ENCODE data around the gene DLX1. TPM values are rescaled to one million over a fixed set of nuclear protein-coding genes. Genes with fewer than 3 reads are reported as not detected.
A peak's percentile ranks its signal among the peaks of the same experiment; 100 is the strongest.
"Not testable (repeated sequence)": the region's sequence is repeated elsewhere in the genome, so short reads cannot be mapped to it uniquely, and the experiment has no call there.

DLX1 gene
- total RNA-seq, 4 donors from 2014 or later: 0.16 TPM; not detected in 3

- in situ Hi-C loops (cut with MboI; ENCODE audit: low sequenced_read_pairs in 4 of 4) (loop anchor here (10.0 to 25.0 kb wide), 5 partner anchors 298 to 523 kb away; no protein-coding TSS in a partner anchor), intact Hi-C loops (cut with DNase I; ENCODE audit: low total_unique reads) (loop anchor here (5.0 to 10.0 kb wide), 2 partner anchors 155 to 513 kb away; no protein-coding TSS in a partner anchor)
- DNase-seq: no peak
- TF ChIP-seq POLR2A (IDR thresholded peaks at IDR 0.05) (no peak), CTCF (IDR thresholded peaks at IDR 0.05 in 4 of 5, conservative IDR thresholded peaks at IDR 0.05 in 1 of 5) (no peak)
- no peaks in the 10 kb centered on the region for H3K36me3 ChIP-seq
- H3K4me3 ChIP-seq: no peak overlapping the region
- no peaks in the 10 kb centered on the region for H3K9me3 ChIP-seq
- H3K27me3 ChIP-seq: peaks cover 38 to 40% (median 39%) of the 10 kb centered on the region in 3 donors
- no peak for ATAC-seq
- peaks cover 4 to 12% of the 10 kb centered on the region in 2 donors for H3K4me1 ChIP-seq
- H3K27ac ChIP-seq: no peak overlapping the region
Observed at GRCh38 chr2:172109988-172110811, 24.9 kb downstream of the DLX1 start.

GRCh38 chr2:172113617-172114016 lies 28.3 kb downstream of the DLX1 start:
- Histone ChIP-seq H3K27me3 (peaks cover 4 to 6% (median 6%) of the 10 kb centered on the region in 3 donors), H3K36me3 (no peaks in the 10 kb centered on the region), H3K27ac (no peak overlapping the region), H3K4me3 (no peak overlapping the region), H3K4me1 (no peaks in the 10 kb centered on the region), H3K9me3 (no peaks in the 10 kb centered on the region)
- ATAC-seq (peak in 1 of 2 donors; percentile 16), DNase-seq (no peak)
- intact Hi-C loops (cut with DNase I; ENCODE audit: low total_unique reads) (no loop called here), in situ Hi-C loops (cut with MboI; ENCODE audit: low sequenced_read_pairs in 4 of 4) (loop anchor here (10.0 to 25.0 kb wide), 4 partner anchors 301 to 526 kb away; no protein-coding TSS in a partner anchor)
- TF ChIP-seq CTCF (IDR thresholded peaks at IDR 0.05 in 4 of 5, conservative IDR thresholded peaks at IDR 0.05 in 1 of 5) (peak in 2 of 5 experiments; percentile 12 to 46), POLR2A (IDR thresholded peaks at IDR 0.05) (no peak)

- H3K27ac ChIP-seq; H3K27me3 ChIP-seq; intact Hi-C loops (cut with DNase I; ENCODE audit: low total_unique reads); H3K36me3 ChIP-seq; DNase-seq; H3K4me1 ChIP-seq; H3K9me3 ChIP-seq; H3K4me3 ChIP-seq; ATAC-seq: not testable (repeated sequence)
- in situ Hi-C loops (cut with MboI; ENCODE audit: low sequenced_read_pairs in 4 of 4): loop anchor here (10.0 to 25.0 kb wide), 4 partner anchors 302 to 527 kb away; no protein-coding TSS in a partner anchor
Observed at GRCh38 chr2:172114176-172114575, 28.9 kb downstream of the DLX1 start.

- no peak for TF ChIP-seq CTCF (IDR thresholded peaks at IDR 0.05 in 4 of 5, conservative IDR thresholded peaks at IDR 0.05 in 1 of 5)
- TF ChIP-seq POLR2A (IDR thresholded peaks at IDR 0.05): no peak
- Histone ChIP-seq H3K27me3 (peaks cover 0 to 3% (median 0%) of the 10 kb centered on the region in 3 donors), H3K4me3 (no peak overlapping the region), H3K27ac (no peak overlapping the region), H3K9me3 (no peaks in the 10 kb centered on the region), H3K4me1 (no peaks in the 10 kb centered on the region), H3K36me3 (no peaks in the 10 kb centered on the region)
- DNase-seq (no peak), ATAC-seq (no peak)
- in situ Hi-C loops (cut with MboI; ENCODE audit: low sequenced_read_pairs in 4 of 4): loop anchor here (10.0 to 25.0 kb wide), 4 partner anchors 302 to 527 kb away; no protein-coding TSS in a partner anchor
- intact Hi-C loops (cut with DNase I; ENCODE audit: low total_unique reads): no loop called here
Observed at GRCh38 chr2:172114579-172114978, 29.3 kb downstream of the DLX1 start.

- no peak overlapping the region for H3K4me3 ChIP-seq
- H3K36me3 ChIP-seq: no peaks in the 10 kb centered on the region
- intact Hi-C loops (cut with DNase I; ENCODE audit: low total_unique reads): no loop called here
- no peaks in the 10 kb centered on the region for H3K4me1 ChIP-seq
- H3K27ac ChIP-seq: no peak overlapping the region
- DNase-seq (no peak), ATAC-seq (no peak)
- H3K9me3 ChIP-seq: no peaks in the 10 kb centered on the region
- TF ChIP-seq CTCF (IDR thresholded peaks at IDR 0.05 in 4 of 5, conservative IDR thresholded peaks at IDR 0.05 in 1 of 5): no peak
- no peak for TF ChIP-seq POLR2A (IDR thresholded peaks at IDR 0.05)
- in situ Hi-C loops (cut with MboI; ENCODE audit: low sequenced_read_pairs in 4 of 4): loop anchor here (10.0 to 25.0 kb wide), 4 partner anchors 304 to 529 kb away; no protein-coding TSS in a partner anchor
- no peaks in the 10 kb centered on the region for H3K27me3 ChIP-seq
Observed at GRCh38 chr2:172116107-172116506, 30.8 kb downstream of the DLX1 start.
